ENCODE measurements around the gene RCE1.

RCE1 gene

DNA sequence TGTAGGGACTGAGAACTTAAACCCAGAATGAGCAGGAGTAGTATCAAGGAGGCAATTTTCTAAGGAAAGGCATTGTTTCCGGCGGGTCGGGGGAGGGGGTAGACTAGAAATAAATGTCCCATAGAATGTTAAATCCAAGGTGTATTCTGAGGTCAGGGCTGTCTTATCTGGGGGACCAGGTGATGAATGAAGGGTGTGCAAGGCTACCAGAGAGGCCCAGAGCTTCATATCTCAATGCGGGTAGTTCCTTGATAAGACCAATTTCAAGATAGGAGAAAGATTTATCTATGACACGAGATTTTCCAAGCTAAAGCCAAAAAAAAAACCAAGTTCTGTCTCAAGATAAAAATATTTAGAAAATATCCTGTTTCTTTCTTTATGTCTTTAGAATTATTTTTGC is 8.3 kb upstream of the RCE1 start:
- no peak for DNase-seq (ENCODE audit: low spot score)
- in situ Hi-C loops (cut with MboI; ENCODE audit: low sequenced_read_pairs, unreplicated experiment) = loop anchor here (5.0 kb wide), 1 partner anchor 143 kb away; no protein-coding TSS in a partner anchor
- TF ChIP-seq, protein P1, sequence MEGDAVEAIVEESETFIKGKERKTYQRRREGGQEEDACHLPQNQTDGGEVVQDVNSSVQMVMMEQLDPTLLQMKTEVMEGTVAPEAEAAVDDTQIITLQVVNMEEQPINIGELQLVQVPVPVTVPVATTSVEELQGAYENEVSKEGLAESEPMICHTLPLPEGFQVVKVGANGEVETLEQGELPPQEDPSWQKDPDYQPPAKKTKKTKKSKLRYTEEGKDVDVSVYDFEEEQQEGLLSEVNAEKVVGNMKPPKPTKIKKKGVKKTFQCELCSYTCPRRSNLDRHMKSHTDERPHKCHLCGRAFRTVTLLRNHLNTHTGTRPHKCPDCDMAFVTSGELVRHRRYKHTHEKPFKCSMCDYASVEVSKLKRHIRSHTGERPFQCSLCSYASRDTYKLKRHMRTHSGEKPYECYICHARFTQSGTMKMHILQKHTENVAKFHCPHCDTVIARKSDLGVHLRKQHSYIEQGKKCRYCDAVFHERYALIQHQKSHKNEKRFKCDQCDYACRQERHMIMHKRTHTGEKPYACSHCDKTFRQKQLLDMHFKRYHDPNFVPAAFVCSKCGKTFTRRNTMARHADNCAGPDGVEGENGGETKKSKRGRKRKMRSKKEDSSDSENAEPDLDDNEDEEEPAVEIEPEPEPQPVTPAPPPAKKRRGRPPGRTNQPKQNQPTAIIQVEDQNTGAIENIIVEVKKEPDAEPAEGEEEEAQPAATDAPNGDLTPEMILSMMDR (IDR thresholded peaks at IDR 0.05; ENCODE audit: borderline replicate concordance, control extremely low read depth, extremely low read depth, insufficient read depth, missing control alignments) = no peak

GRCh38 chr11:66835768-66836405 is 7.4 kb upstream of the RCE1 start:
- in situ Hi-C loops (cut with MboI; ENCODE audit: low sequenced_read_pairs, unreplicated experiment) = no loop called here
- no peak for DNase-seq (ENCODE audit: low spot score)
- TF ChIP-seq, protein P1 (IDR thresholded peaks at IDR 0.05; ENCODE audit: borderline replicate concordance, control extremely low read depth, extremely low read depth, insufficient read depth, missing control alignments) = no peak

GRCh38 chr11:66840317-66841091 is 2.7 kb upstream of the RCE1 start:
- DNase-seq (ENCODE audit: low spot score) = no peak
- in situ Hi-C loops (cut with MboI; ENCODE audit: low sequenced_read_pairs, unreplicated experiment) = no loop called here
- TF ChIP-seq, protein P1 (IDR thresholded peaks at IDR 0.05; ENCODE audit: borderline replicate concordance, control extremely low read depth, extremely low read depth, insufficient read depth, missing control alignments) = no peak

DNA sequence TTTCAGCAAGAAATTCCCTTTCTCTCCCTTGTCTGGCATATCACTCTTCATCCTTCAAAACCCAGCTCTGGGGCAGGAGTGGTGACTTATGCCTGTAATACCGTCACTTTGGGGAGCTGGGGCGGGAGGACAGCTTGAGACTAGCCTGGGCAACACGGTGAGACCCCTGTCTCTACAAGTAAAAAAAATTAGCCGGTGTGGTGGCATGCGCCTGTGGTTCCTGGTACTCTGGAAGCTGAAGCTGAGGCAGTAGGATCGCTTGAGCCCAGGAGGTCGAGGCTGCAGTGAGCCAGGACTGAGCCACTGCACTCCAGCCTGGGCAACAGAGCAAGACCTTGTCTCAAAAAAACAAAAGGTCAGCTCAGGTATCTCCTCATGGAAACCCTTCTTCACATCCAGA is 1.4 kb upstream of the RCE1 start:
- in situ Hi-C loops (cut with MboI; ENCODE audit: low sequenced_read_pairs, unreplicated experiment) = no loop called here
- no peak for DNase-seq (ENCODE audit: low spot score)
- TF ChIP-seq, protein P1 (IDR thresholded peaks at IDR 0.05; ENCODE audit: borderline replicate concordance, control extremely low read depth, extremely low read depth, insufficient read depth, missing control alignments) = no peak

DNA sequence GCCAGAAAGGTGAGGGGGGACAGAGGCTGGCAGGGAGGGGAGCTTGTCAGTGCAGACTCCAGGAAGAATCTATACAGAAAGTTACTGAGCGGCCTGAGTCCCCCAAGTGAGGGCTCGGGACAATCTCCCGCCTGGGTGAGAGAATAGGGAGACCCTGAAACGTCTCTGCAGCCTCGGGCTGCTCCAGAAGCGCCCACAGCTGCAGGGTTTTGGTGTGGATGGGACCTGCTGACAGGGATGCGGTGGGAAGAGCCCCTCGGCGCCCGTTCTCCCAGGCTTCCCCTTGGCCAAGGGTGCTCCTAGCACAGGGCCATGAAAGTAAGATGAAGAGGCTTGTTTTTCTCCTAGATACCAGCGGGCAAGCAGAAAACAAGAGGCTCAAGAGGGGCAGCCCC is 743 bp upstream of the RCE1 start:
- TF ChIP-seq, protein P1 (IDR thresholded peaks at IDR 0.05; ENCODE audit: borderline replicate concordance, control extremely low read depth, extremely low read depth, insufficient read depth, missing control alignments) = no peak
- DNase-seq (ENCODE audit: low spot score) = peak; percentile 31
- in situ Hi-C loops (cut with MboI; ENCODE audit: low sequenced_read_pairs, unreplicated experiment) = no loop called here

- in situ Hi-C loops (cut with MboI; ENCODE audit: low sequenced_read_pairs, unreplicated experiment) = no loop called here
- DNase-seq (ENCODE audit: low spot score) = no peak
- TF ChIP-seq, protein P1 (IDR thresholded peaks at IDR 0.05; ENCODE audit: borderline replicate concordance, control extremely low read depth, extremely low read depth, insufficient read depth, missing control alignments) = no peak
Observed at GRCh38 chr11:66843776-66844495, 695 bp downstream of the RCE1 start.
